CD4-positive, CD25-positive, alpha-beta regulatory T cell (primary cell): ENCODE measurements around the gene NR1H4. TPM values are rescaled to one million over a fixed set of nuclear protein-coding genes. Genes with fewer than 3 reads are reported as not detected.

Experiments
- ATAC-seq, 2 donors: fragments of 150-1000 bp; cut with Tn5 transposase; one replicate each; pipeline ENCODE4 v1.10.0; 2021; ENCODE audit warnings: low read depth in 2 of 2, moderate number of reproducible peaks in 2 of 2, moderate library complexity in 1 of 2
- DNase-seq, 3 donors: peaks; one replicate each; pipeline versions ENCODE4 v3.0.0 to v3.0.0-alpha.2; 2012 to 2022; ENCODE audit warnings: mixed read lengths in 1 of 3
- H3K27ac ChIP-seq: one replicate; pipeline ENCODE4 v1.7.0; 2013; ENCODE audit warnings: mild to moderate bottlenecking, low read length; ENCODE audit not compliant: insufficient read depth, poor library complexity, severe bottlenecking
- H3K27me3 ChIP-seq: one replicate; pipeline ENCODE4 v1.7.0; 2013; ENCODE audit warnings: low read length; ENCODE audit not compliant: control insufficient read depth, insufficient read depth
- H3K36me3 ChIP-seq: one replicate; pipeline ENCODE4 v1.7.0; 2013; ENCODE audit warnings: mild to moderate bottlenecking, low read length, moderate library complexity; ENCODE audit not compliant: control insufficient read depth, insufficient read depth
- H3K4me1 ChIP-seq: 2 replicates; pipeline ENCODE4 v1.7.0; 2013; ENCODE audit warnings: mild to moderate bottlenecking, low read length; ENCODE audit not compliant: insufficient read depth, control insufficient read depth, poor library complexity, severe bottlenecking
- H3K4me3 ChIP-seq: one replicate; pipeline ENCODE4 v1.7.0; 2013; ENCODE audit warnings: low read depth, mild to moderate bottlenecking, low read length, moderate library complexity
- H3K9me3 ChIP-seq, 2 experiments: 1 replicate in 1 of 2; 2 replicates in 1 of 2; pipeline ENCODE4 v1.7.0; 2013; ENCODE audit warnings: low read length in 2 of 2, mild to moderate bottlenecking in 1 of 2, moderate library complexity in 1 of 2; ENCODE audit not compliant: control insufficient read depth in 2 of 2
- H3K27ac Mint-ChIP-seq, 3 donors: one replicate each; pipeline ENCODE4 v1.8.0; 2020 to 2022; ENCODE audit warnings: mild to moderate bottlenecking in 3 of 3, mixed read lengths in 3 of 3, moderate library complexity in 2 of 3
- H3K27me3 Mint-ChIP-seq: one replicate; pipeline ENCODE4 v1.8.0; 2022; ENCODE audit warnings: mild to moderate bottlenecking, mixed read lengths
- H3K36me3 Mint-ChIP-seq: one replicate; pipeline ENCODE4 v1.8.0; 2020; ENCODE audit warnings: mixed read lengths
- H3K4me1 Mint-ChIP-seq, 4 donors: one replicate each; pipeline ENCODE4 v1.8.0; 2020 to 2022; ENCODE audit warnings: mixed read lengths in 4 of 4, mild to moderate bottlenecking in 1 of 4
- H3K4me3 Mint-ChIP-seq, 4 donors: one replicate each; pipeline ENCODE4 v1.8.0; 2020 to 2022; ENCODE audit warnings: mild to moderate bottlenecking in 4 of 4, mixed read lengths in 4 of 4, moderate library complexity in 3 of 4
- H3K9me3 Mint-ChIP-seq, 7 donors: one replicate each; pipeline ENCODE4 v1.8.0; 2020 to 2022; ENCODE audit warnings: mixed read lengths in 7 of 7, mild to moderate bottlenecking in 3 of 7, moderate library complexity in 2 of 7
- polyA plus RNA-seq, 4 donors: library from polyadenylated mRNA; unstranded; fragments of 300-500 nt; fragmentation: Illumina TruSeq; gene quantifications; one replicate each; pipeline ENCODE4 v1.2.3, GENCODE V29; 2021
- total RNA-seq: library from RNA; stranded (reverse); gene quantifications from one replicate; pipeline ENCODE4 v1.2.3, GENCODE V29; 2022

The NR1H4 gene
- total and polyA plus RNA-seq, 5 donors from 2014 or later: not detected

GRCh38 chr12:100489251-100489820, 15.7 kb downstream of the NR1H4 start:
- Mint-ChIP-seq H3K27me3 (peaks cover 5% of the 10 kb centered on the region), H3K27ac (no peak overlapping the region), H3K4me1 (no peaks in the 10 kb centered on the region), H3K36me3 (no peaks in the 10 kb centered on the region), H3K4me3 (no peak overlapping the region), H3K9me3 (no peaks in the 10 kb centered on the region)
- DNase-seq (no peak), ATAC-seq (no peak)
- Histone ChIP-seq H3K36me3 (no peaks in the 10 kb centered on the region), H3K9me3 (no peaks in the 10 kb centered on the region), H3K4me1 (no peaks in the 10 kb centered on the region), H3K4me3 (no peak overlapping the region), H3K27me3 (no peaks in the 10 kb centered on the region), H3K27ac (no peak overlapping the region)

- DNase-seq (no peak), ATAC-seq (no peak)
- no peaks in the 10 kb centered on the region for H3K27me3 ChIP-seq
- Mint-ChIP-seq H3K27ac (no peak overlapping the region), H3K27me3 (peaks cover 5% of the 10 kb centered on the region), H3K4me1 (no peaks in the 10 kb centered on the region), H3K4me3 (no peak overlapping the region), H3K9me3 (no peaks in the 10 kb centered on the region), H3K36me3 (no peaks in the 10 kb centered on the region)
- H3K36me3 ChIP-seq: no peaks in the 10 kb centered on the region
- H3K27ac ChIP-seq: no peak overlapping the region
- no peak overlapping the region for H3K4me3 ChIP-seq
- no peaks in the 10 kb centered on the region for H3K9me3 ChIP-seq
- no peaks in the 10 kb centered on the region for H3K4me1 ChIP-seq
Observed at GRCh38 chr12:100490056-100490455, 16.4 kb downstream of the NR1H4 start.

GRCh38 chr12:100491104-100491503, 17.4 kb downstream of the NR1H4 start:
- Mint-ChIP-seq H3K9me3 (no peaks in the 10 kb centered on the region), H3K27ac (no peak overlapping the region), H3K4me1 (no peaks in the 10 kb centered on the region), H3K4me3 (no peak overlapping the region), H3K27me3 (peaks cover 5% of the 10 kb centered on the region), H3K36me3 (no peaks in the 10 kb centered on the region)
- Histone ChIP-seq H3K27me3 (no peaks in the 10 kb centered on the region), H3K36me3 (no peaks in the 10 kb centered on the region), H3K4me1 (no peaks in the 10 kb centered on the region), H3K4me3 (no peak overlapping the region), H3K9me3 (no peaks in the 10 kb centered on the region), H3K27ac (no peak overlapping the region)
- DNase-seq (no peak), ATAC-seq (no peak)

GRCh38 chr12:100493396-100494012, 19.8 kb downstream of the NR1H4 start:
- Mint-ChIP-seq H3K36me3 (no peaks in the 10 kb centered on the region), H3K4me1 (no peaks in the 10 kb centered on the region), H3K4me3 (no peak overlapping the region), H3K27me3 (peaks cover 5% of the 10 kb centered on the region), H3K27ac (no peak overlapping the region), H3K9me3 (no peaks in the 10 kb centered on the region)
- Histone ChIP-seq H3K36me3 (no peaks in the 10 kb centered on the region), H3K27ac (no peak overlapping the region), H3K27me3 (no peaks in the 10 kb centered on the region), H3K9me3 (no peaks in the 10 kb centered on the region), H3K4me3 (no peak overlapping the region), H3K4me1 (no peaks in the 10 kb centered on the region)
- ATAC-seq (no peak), DNase-seq (no peak)

GRCh38 chr12:100494026-100494425, 20.4 kb downstream of the NR1H4 start:
- Histone ChIP-seq H3K27me3 (no peaks in the 10 kb centered on the region), H3K9me3 (no peaks in the 10 kb centered on the region), H3K27ac (no peak overlapping the region), H3K4me3 (no peak overlapping the region), H3K36me3 (no peaks in the 10 kb centered on the region), H3K4me1 (no peaks in the 10 kb centered on the region)
- no peak for DNase-seq
- no peaks in the 10 kb centered on the region for H3K9me3 Mint-ChIP-seq
- ATAC-seq: no peak
- H3K27ac Mint-ChIP-seq: no peak overlapping the region
- no peaks in the 10 kb centered on the region for H3K4me1 Mint-ChIP-seq
- H3K36me3 Mint-ChIP-seq: no peaks in the 10 kb centered on the region
- H3K4me3 Mint-ChIP-seq: no peak overlapping the region
- peaks cover 5% of the 10 kb centered on the region for H3K27me3 Mint-ChIP-seq

- Histone ChIP-seq H3K9me3 (no peaks in the 10 kb centered on the region), H3K27me3 (no peaks in the 10 kb centered on the region), H3K36me3 (no peaks in the 10 kb centered on the region), H3K27ac (no peak overlapping the region), H3K4me3 (no peak overlapping the region), H3K4me1 (no peaks in the 10 kb centered on the region)
- no peak for DNase-seq
- Mint-ChIP-seq H3K9me3 (no peaks in the 10 kb centered on the region), H3K27me3 (peaks cover 5% of the 10 kb centered on the region), H3K4me1 (no peaks in the 10 kb centered on the region), H3K4me3 (no peak overlapping the region), H3K27ac (no peak overlapping the region), H3K36me3 (no peaks in the 10 kb centered on the region)
- ATAC-seq: no peak
Observed at GRCh38 chr12:100494538-100494937, 20.9 kb downstream of the NR1H4 start.

GRCh38 chr12:100497105-100497795, 23.6 kb downstream of the NR1H4 start:
- no peak for ATAC-seq
- H3K4me3 Mint-ChIP-seq: no peak overlapping the region

GRCh38 chr12:100498141-100498540, 24.5 kb downstream of the NR1H4 start:
- DNase-seq: no peak
- H3K9me3 Mint-ChIP-seq: peaks cover 0 to 2% (median 0%) of the 10 kb centered on the region in 7 donors
- H3K27me3 Mint-ChIP-seq: no peaks in the 10 kb centered on the region

More at GRCh38 chr12:100497105-100497795, 23.6 kb downstream of the NR1H4 start:
- H3K27ac Mint-ChIP-seq: no peak overlapping the region
- no peak for DNase-seq
- Histone ChIP-seq H3K9me3 (no peaks in the 10 kb centered on the region), H3K36me3 (no peaks in the 10 kb centered on the region), H3K27me3 (no peaks in the 10 kb centered on the region), H3K4me3 (no peak overlapping the region), H3K27ac (no peak overlapping the region), H3K4me1 (no peaks in the 10 kb centered on the region)
- H3K36me3 Mint-ChIP-seq: no peaks in the 10 kb centered on the region
- H3K4me1 Mint-ChIP-seq: no peaks in the 10 kb centered on the region
- H3K9me3 Mint-ChIP-seq: peaks cover 0 to under 1% (median 0%) of the 10 kb centered on the region in 7 donors
- no peaks in the 10 kb centered on the region for H3K27me3 Mint-ChIP-seq

More at GRCh38 chr12:100498141-100498540, 24.5 kb downstream of the NR1H4 start:
- Histone ChIP-seq H3K9me3 (no peaks in the 10 kb centered on the region), H3K36me3 (no peaks in the 10 kb centered on the region), H3K27me3 (no peaks in the 10 kb centered on the region), H3K4me1 (no peaks in the 10 kb centered on the region), H3K27ac (no peak overlapping the region), H3K4me3 (no peak overlapping the region)
- Mint-ChIP-seq H3K4me3 (no peak overlapping the region), H3K27ac (no peak overlapping the region), H3K4me1 (no peaks in the 10 kb centered on the region), H3K36me3 (no peaks in the 10 kb centered on the region)
- ATAC-seq: no peak
